HCT116 (cell line): ENCODE measurements around the gene GATAD2A. TPM values are rescaled to one million over a fixed set of nuclear protein-coding genes. Genes with fewer than 3 reads are reported as not detected.

Experiments
- ATAC-seq: fragments of 200-7000 bp; cut with Tn5 transposase; 2 replicates; pipeline ENCODE4 v1.9.1; 2020; ENCODE audit warnings: mild to moderate bottlenecking, moderate library complexity
- BruUV-seq: library from RNA; stranded (reverse); fragments of 400-500 nt; replicated peaks from 2 replicates; lab custom pipeline; 2021; lab: Mats Ljungman, UMichigan
- CTCF ChIA-PET: fragments of 300-600 bp; sonication (Branson Sonifier 250); formaldehyde crosslinking; loops from one replicate; lab custom pipeline; 2021; ENCODE audit warnings: antibody characterized with exemption; lab: Charles Lee
- POLR2A ChIA-PET: fragments of 300-600, 350-600 bp; sonication (Branson Sonifier 250); formaldehyde crosslinking; loops from one replicate; lab custom pipeline; 2021; ENCODE audit warnings: antibody characterized with exemption; lab: Charles Lee
- RAD21 ChIA-PET, 2 experiments: fragments of 300-600 bp; sonication (Branson Sonifier 250); formaldehyde crosslinking; loops; one replicate each; lab custom pipeline; 2023; ENCODE audit warnings: low total read pairs in 2 of 2; ENCODE audit not compliant: uncharacterized antibody in 2 of 2, unreplicated experiment in 2 of 2, low non-redundant PET in 1 of 2; lab: Charles Lee
- DNase-seq: peaks from one replicate; pipeline ENCODE4 v3.0.0-alpha.2; 2010; ENCODE audit warnings: low read depth, low spot score
- H2AFZ ChIP-seq: fragments of 200-600 bp; shearing (Covaris generic), sonication (generic); 2 replicates; pipeline ENCODE4 v1.6.1; 2017; ENCODE audit warnings: low read depth, mixed run types, mixed read lengths, antibody characterized with exemption, low read length; ENCODE audit not compliant: poor library complexity, severe bottlenecking
- H3K27ac ChIP-seq: 2 replicates; pipeline ENCODE4 v1.5.1; 2012; ENCODE audit warnings: low read depth, low read length
- H3K27me3 ChIP-seq: fragments of 200-600 bp; sonication (generic); 2 replicates; pipeline ENCODE4 v1.6.1; 2016; ENCODE audit warnings: mixed run types, low read length, mixed read lengths; ENCODE audit not compliant: insufficient read depth
- H3K36me3 ChIP-seq, 2 experiments: fragments of 200-500 bp in 1 of 2; fragments of 200-600 bp in 1 of 2; sonication (Bioruptor generic) in 1 of 2; sonication (generic) in 1 of 2; 2 replicates each; pipeline versions ENCODE4 v1.5.1 to v1.6.1; 2014 to 2016; ENCODE audit warnings: low read length in 2 of 2, inconsistent platforms in 1 of 2, mixed read lengths in 1 of 2, mixed run types in 1 of 2; ENCODE audit not compliant: insufficient read depth in 2 of 2, control insufficient read depth in 1 of 2
- H3K4me1 ChIP-seq, 2 experiments: fragments of 200-600 bp in 1 of 2; sonication (generic) in 1 of 2; 2 replicates each; pipeline versions ENCODE4 v1.5.1 to v1.6.1; 2012 to 2017; ENCODE audit warnings: low read length in 2 of 2, inconsistent platforms in 1 of 2, mild to moderate bottlenecking in 1 of 2, mixed read lengths in 1 of 2, mixed run types in 1 of 2, moderate library complexity in 1 of 2; ENCODE audit not compliant: insufficient read depth in 2 of 2, control insufficient read depth in 1 of 2
- H3K4me2 ChIP-seq: fragments of 200-600 bp; sonication (generic); 2 replicates; pipeline ENCODE4 v1.6.1; 2017; ENCODE audit warnings: mixed run types, low read length, mixed read lengths
- H3K4me3 ChIP-seq, 2 experiments: fragments of 200-600 bp in 1 of 2; sonication (generic) in 1 of 2; replicated peaks in 1 of 2; 2 replicates each; pipeline ENCODE4 v1.5.1; 2011 to 2016; ENCODE audit warnings: low read length in 2 of 2, control low read depth in 1 of 2, low read depth in 1 of 2, mild to moderate bottlenecking in 1 of 2, mixed read lengths in 1 of 2, mixed run types in 1 of 2
- H3K79me2 ChIP-seq: fragments of 200-600 bp; sonication (generic); 2 replicates; pipeline ENCODE4 v1.6.1; 2017; ENCODE audit warnings: mild to moderate bottlenecking, mixed run types, low read length, moderate library complexity, mixed read lengths; ENCODE audit not compliant: insufficient read depth
- H3K9ac ChIP-seq: fragments of 200-600 bp; sonication (generic); 2 replicates; pipeline ENCODE4 v1.6.1; 2016; ENCODE audit warnings: low read length, mixed read lengths
- H3K9me2 ChIP-seq: fragments of 200-600 bp; sonication (generic), shearing (Covaris generic); 2 replicates; pipeline ENCODE4 v1.6.1; 2017; ENCODE audit warnings: mixed run types, mild to moderate bottlenecking, moderate library complexity; ENCODE audit not compliant: insufficient read depth
- H3K9me3 ChIP-seq, 2 experiments: fragments of 200-500 bp in 1 of 2; fragments of 200-600 bp in 1 of 2; sonication (Bioruptor generic) in 1 of 2; sonication (generic) in 1 of 2; 2 replicates each; pipeline ENCODE4 v1.6.1; 2014 to 2017; ENCODE audit warnings: low read length in 2 of 2, mixed read lengths in 2 of 2, inconsistent platforms in 1 of 2, low read depth in 1 of 2, mild to moderate bottlenecking in 1 of 2, mixed run types in 1 of 2, moderate library complexity in 1 of 2; ENCODE audit not compliant: control insufficient read depth in 1 of 2, insufficient read depth in 1 of 2
- H4K20me1 ChIP-seq: fragments of 200-600 bp; sonication (generic), shearing (Covaris generic); 2 replicates; pipeline ENCODE4 v1.6.1; 2017; ENCODE audit warnings: mixed run types, mild to moderate bottlenecking, moderate library complexity; ENCODE audit not compliant: insufficient read depth
- ATF3 ChIP-seq: IDR thresholded peaks from 2 replicates; pipeline ENCODE4 v1.6.1; 2012
- CBX3 ChIP-seq: IDR thresholded peaks from 2 replicates; pipeline ENCODE4 v1.6.1; 2012; ENCODE audit warnings: low read depth
- CEBPB ChIP-seq: IDR thresholded peaks from 2 replicates; pipeline ENCODE4 v1.6.1; 2012; ENCODE audit warnings: low read depth
- CTCF ChIP-seq, 3 experiments: fragments of 200-600 bp in 1 of 3; sonication (generic) in 1 of 3; IDR thresholded peaks in 2 of 3; conservative IDR thresholded peaks in 1 of 3; 2 replicates each; pipeline ENCODE4 v1.5.1; 2012 to 2017; ENCODE audit warnings: low read depth in 2 of 3, low read length in 2 of 3, antibody characterized with exemption in 1 of 3, borderline replicate concordance in 1 of 3, control low read depth in 1 of 3, mild to moderate bottlenecking in 1 of 3, mixed read lengths in 1 of 3, mixed run types in 1 of 3, moderate library complexity in 1 of 3; ENCODE audit not compliant: insufficient read depth in 1 of 3
- FOSL1 ChIP-seq: IDR thresholded peaks from 2 replicates; pipeline ENCODE4 v1.6.1; 2012; ENCODE audit warnings: low read depth
- JUND ChIP-seq: IDR thresholded peaks from 2 replicates; pipeline ENCODE4 v1.6.1; 2012
- POLR2AphosphoS5 ChIP-seq: IDR thresholded peaks from 2 replicates; pipeline ENCODE4 v1.6.1; 2011; ENCODE audit warnings: mild to moderate bottlenecking, low read depth, low read length, moderate library complexity
- RAD21 ChIP-seq: IDR thresholded peaks from 2 replicates; pipeline ENCODE4 v1.6.1; 2012; ENCODE audit warnings: low read depth, mild to moderate bottlenecking
- SIN3A ChIP-seq: IDR thresholded peaks from 2 replicates; pipeline ENCODE4 v1.6.1; 2012; ENCODE audit warnings: low read depth
- SP1 ChIP-seq: IDR thresholded peaks from 2 replicates; pipeline ENCODE4 v1.6.1; 2012; ENCODE audit warnings: low read depth
- SRF ChIP-seq: IDR thresholded peaks from 2 replicates; pipeline ENCODE4 v1.6.1; 2012; ENCODE audit warnings: low read depth
- YY1 ChIP-seq: IDR thresholded peaks from 2 replicates; pipeline ENCODE4 v1.6.1; 2011; ENCODE audit warnings: low read length, low read depth, moderate library complexity, mild to moderate bottlenecking; ENCODE audit not compliant: insufficient replicate concordance; ENCODE audit errors: extremely low read depth
- ZNF274 ChIP-seq: fragments of 200-500 bp; sonication (Bioruptor generic); IDR thresholded peaks from 2 replicates; pipeline ENCODE4 v1.6.1; 2014; ENCODE audit warnings: mild to moderate bottlenecking, low read depth, low read length, inconsistent platforms
- intact Hi-C: fragments of 100-400 bp; cut with micrococcal nuclease; formaldehyde crosslinking; loops from 2 replicates; pipeline ENCODE4 v1.10.0; 2022
- total RNA-seq: library from RNA; stranded (reverse); gene quantifications from one replicate; pipeline ENCODE4 v1.2.1, GENCODE V29; 2021; ENCODE audit not compliant: unreplicated experiment
- TF ChIP-seq, protein P1 (sequence below): IDR thresholded peaks from 2 replicates; pipeline ENCODE4 v1.6.1; 2012
- TF ChIP-seq, protein P2 (sequence below): IDR thresholded peaks from 2 replicates; pipeline ENCODE4 v1.6.1; 2011; ENCODE audit warnings: mild to moderate bottlenecking, low read length, moderate library complexity; ENCODE audit not compliant: insufficient replicate concordance; ENCODE audit errors: extremely low read depth

GATAD2A gene
- total RNA-seq, 1 experiment from 2014 or later = 130 TPM

DNA sequence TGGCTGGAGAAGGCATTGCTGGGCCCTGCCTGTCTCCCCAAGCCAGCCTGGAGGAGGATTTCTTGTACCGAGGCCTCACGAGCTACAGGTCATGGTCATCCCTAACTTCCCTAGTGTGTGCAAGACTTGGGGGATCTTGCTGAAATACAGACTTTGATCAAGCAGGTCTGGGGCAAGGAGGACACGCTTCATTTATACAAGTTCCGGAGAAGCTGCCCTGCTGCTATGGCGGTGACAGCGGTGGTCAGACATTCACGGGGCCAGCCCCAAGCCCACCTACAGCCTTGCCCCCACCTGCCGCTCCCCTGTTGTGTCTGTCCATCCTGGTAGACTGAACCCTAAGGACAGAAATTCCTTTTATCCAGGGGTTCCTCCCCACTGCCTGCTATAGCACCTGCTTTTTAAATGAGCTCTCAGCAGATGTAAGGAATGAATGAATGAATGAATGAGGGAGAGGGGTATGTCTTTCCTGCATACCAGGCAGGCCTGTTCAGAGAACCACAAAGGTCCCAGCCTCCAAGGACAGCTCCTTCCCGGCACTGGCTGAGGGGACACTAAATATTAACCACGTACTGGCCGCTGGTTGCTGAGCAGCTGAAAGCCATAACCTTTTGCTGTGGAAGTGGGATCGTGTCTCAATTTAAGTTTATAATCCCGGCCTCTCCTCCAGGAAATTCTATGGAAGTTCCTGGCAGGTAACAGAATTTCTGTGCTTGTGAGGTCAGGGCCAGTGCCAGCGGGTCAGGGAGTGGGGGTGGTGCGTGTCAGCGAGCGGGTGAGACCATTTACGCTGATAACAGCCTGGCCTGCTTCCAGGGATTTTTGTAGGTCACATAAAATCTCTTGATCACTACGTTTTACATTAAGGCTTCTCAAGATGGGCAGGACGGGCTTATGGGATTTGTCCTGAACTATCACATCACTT lies 82.7 kb downstream of the GATAD2A start:
- POLR2A ChIA-PET = interaction anchor here (1.1 to 2.2 kb wide), 2 partner anchors 110 to 124 kb away, joined by 3 to 10 read pairs; no protein-coding TSS in a partner anchor
- TF ChIP-seq CTCF (IDR thresholded peaks at IDR 0.05 in 2 of 3, conservative IDR thresholded peaks at IDR 0.05 in 1 of 3; ENCODE audit: borderline replicate concordance in 1 of 3, insufficient read depth in 1 of 3, low read depth in 2 of 3, low read length in 2 of 3) (no peak), POLR2AphosphoS5 (no peak), ZNF274 (no peak), RAD21 (no peak), SP1 (no peak), CBX3 (no peak), JUND (no peak), YY1 (no peak), SRF (no peak), ATF3 (no peak), CEBPB (no peak), SIN3A (no peak), FOSL1 (no peak)
- TF ChIP-seq, protein P1, sequence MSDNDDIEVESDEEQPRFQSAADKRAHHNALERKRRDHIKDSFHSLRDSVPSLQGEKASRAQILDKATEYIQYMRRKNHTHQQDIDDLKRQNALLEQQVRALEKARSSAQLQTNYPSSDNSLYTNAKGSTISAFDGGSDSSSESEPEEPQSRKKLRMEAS = no peak
- TF ChIP-seq, protein P2, sequence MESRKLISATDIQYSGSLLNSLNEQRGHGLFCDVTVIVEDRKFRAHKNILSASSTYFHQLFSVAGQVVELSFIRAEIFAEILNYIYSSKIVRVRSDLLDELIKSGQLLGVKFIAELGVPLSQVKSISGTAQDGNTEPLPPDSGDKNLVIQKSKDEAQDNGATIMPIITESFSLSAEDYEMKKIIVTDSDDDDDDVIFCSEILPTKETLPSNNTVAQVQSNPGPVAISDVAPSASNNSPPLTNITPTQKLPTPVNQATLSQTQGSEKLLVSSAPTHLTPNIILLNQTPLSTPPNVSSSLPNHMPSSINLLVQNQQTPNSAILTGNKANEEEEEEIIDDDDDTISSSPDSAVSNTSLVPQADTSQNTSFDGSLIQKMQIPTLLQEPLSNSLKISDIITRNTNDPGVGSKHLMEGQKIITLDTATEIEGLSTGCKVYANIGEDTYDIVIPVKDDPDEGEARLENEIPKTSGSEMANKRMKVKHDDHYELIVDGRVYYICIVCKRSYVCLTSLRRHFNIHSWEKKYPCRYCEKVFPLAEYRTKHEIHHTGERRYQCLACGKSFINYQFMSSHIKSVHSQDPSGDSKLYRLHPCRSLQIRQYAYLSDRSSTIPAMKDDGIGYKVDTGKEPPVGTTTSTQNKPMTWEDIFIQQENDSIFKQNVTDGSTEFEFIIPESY = no peak
- Histone ChIP-seq H3K4me3 (no peak overlapping the region; a peak in 1 of 4 replicates), H3K27me3 (no peaks in the 10 kb centered on the region), H3K9ac (peak overlapping the region; percentile 54), H3K4me2 (peak overlapping the region; percentile 62), H3K9me2 (no peaks in the 10 kb centered on the region), H4K20me1 (peaks cover 10% of the 10 kb centered on the region; the same call in 1 of the 2 replicates), H3K79me2 (peaks cover 89% of the 10 kb centered on the region), H3K36me3 (peaks cover 2 to 15% of the 10 kb centered on the region in 2 experiments; a peak in 2 of 4 replicates), H3K27ac (peak overlapping the region; percentile 72), H3K9me3 (no peaks in the 10 kb centered on the region), H2AFZ (no peak overlapping the region), H3K4me1 (peaks cover 19 to 43% of the 10 kb centered on the region in 2 experiments)
- DNase-seq (no peak), ATAC-seq (no peak)
- CTCF ChIA-PET = interaction anchor here (3.1 to 3.2 kb wide), 2 partner anchors 83 to 122 kb away, joined by 11 to 40 read pairs; partner anchors contain the start of gene GATAD2A
- RAD21 ChIA-PET = interaction anchor here (0.6 to 1.6 kb wide), 2 partner anchors 121 to 292 kb away, joined by 3 to 4 read pairs; no protein-coding TSS in a partner anchor
- BruUV-seq = no TSS peak
- intact Hi-C loops = loop anchor here (5.0 kb wide), 1 partner anchor 81 kb away; the partner anchor contains the start of gene GATAD2A
